ENCODE results near the gene LRP5.

- TF ChIP-seq REST (IDR thresholded peaks at IDR 0.05; ENCODE audit: unreplicated experiment) (no peak), POLR2AphosphoS5 (IDR thresholded peaks at IDR 0.05; ENCODE audit: low read depth) (no peak), EZH2 (IDR thresholded peaks at IDR 0.05; ENCODE audit: low read depth, unreplicated experiment) (no peak), EZH2phosphoT487 (IDR thresholded peaks at IDR 0.05; ENCODE audit: unreplicated experiment) (no peak), CREB1 (CRISPR knock-in tag; IDR thresholded peaks at IDR 0.05; ENCODE audit: low read depth) (no peak), JUNB (IDR thresholded peaks at IDR 0.05; ENCODE audit: unreplicated experiment) (no peak), STAT1 (IDR thresholded peaks at IDR 0.05; ENCODE audit: unreplicated experiment) (no peak)
- TF ChIP-seq, protein P1, sequence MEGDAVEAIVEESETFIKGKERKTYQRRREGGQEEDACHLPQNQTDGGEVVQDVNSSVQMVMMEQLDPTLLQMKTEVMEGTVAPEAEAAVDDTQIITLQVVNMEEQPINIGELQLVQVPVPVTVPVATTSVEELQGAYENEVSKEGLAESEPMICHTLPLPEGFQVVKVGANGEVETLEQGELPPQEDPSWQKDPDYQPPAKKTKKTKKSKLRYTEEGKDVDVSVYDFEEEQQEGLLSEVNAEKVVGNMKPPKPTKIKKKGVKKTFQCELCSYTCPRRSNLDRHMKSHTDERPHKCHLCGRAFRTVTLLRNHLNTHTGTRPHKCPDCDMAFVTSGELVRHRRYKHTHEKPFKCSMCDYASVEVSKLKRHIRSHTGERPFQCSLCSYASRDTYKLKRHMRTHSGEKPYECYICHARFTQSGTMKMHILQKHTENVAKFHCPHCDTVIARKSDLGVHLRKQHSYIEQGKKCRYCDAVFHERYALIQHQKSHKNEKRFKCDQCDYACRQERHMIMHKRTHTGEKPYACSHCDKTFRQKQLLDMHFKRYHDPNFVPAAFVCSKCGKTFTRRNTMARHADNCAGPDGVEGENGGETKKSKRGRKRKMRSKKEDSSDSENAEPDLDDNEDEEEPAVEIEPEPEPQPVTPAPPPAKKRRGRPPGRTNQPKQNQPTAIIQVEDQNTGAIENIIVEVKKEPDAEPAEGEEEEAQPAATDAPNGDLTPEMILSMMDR (conservative IDR thresholded peaks at IDR 0.05; ENCODE audit: low read depth in 2 of 2), result no peak
These were observed 72.2 kb downstream of the LRP5 start for GRCh38 chr11:68384530-68385081.
